ENCODE measurements around the gene JMJD4.

DNA sequence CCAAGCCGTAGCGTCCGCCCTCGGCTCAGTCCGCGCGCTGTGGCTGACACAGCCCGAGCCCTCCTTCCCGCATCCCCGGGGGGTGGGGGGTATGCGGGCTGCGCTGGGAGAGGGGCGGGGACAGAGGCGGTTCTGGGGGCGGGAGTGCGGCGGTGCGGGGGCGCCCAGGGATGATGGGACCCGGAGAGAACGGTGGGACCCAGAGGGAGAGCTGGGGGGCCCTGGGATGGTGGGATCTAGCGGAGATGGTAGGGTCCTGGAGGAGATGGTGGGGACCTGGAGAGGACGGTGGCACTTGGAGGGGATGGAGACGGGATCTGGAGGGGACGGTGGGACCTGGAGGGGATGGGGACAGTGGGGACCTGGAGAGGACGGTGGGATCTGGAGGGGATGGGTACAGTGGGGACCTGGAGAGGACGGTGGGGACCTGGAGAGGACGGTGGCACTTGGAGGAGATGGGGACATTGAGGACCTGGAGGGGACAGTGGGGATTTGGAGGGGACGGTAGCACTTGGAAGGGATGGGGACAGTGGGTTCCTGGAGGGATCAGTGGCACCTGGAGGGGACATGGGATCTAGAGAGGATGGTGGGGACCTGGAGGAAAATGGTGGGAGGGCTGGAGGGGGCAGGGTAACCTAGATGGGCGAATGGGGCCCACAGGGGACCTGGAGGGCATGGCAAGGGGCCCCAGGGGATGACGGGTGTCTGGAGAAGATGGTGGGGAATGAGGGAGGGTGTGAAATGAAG lies 610 bp upstream of the JMJD4 start:
- TF ChIP-seq EZH2phosphoT487 (IDR thresholded peaks at IDR 0.05; ENCODE audit: borderline replicate concordance, low read length) = no peak
- TF ChIP-seq, protein P1, sequence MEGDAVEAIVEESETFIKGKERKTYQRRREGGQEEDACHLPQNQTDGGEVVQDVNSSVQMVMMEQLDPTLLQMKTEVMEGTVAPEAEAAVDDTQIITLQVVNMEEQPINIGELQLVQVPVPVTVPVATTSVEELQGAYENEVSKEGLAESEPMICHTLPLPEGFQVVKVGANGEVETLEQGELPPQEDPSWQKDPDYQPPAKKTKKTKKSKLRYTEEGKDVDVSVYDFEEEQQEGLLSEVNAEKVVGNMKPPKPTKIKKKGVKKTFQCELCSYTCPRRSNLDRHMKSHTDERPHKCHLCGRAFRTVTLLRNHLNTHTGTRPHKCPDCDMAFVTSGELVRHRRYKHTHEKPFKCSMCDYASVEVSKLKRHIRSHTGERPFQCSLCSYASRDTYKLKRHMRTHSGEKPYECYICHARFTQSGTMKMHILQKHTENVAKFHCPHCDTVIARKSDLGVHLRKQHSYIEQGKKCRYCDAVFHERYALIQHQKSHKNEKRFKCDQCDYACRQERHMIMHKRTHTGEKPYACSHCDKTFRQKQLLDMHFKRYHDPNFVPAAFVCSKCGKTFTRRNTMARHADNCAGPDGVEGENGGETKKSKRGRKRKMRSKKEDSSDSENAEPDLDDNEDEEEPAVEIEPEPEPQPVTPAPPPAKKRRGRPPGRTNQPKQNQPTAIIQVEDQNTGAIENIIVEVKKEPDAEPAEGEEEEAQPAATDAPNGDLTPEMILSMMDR (IDR thresholded peaks at IDR 0.05; ENCODE audit: low read depth, low read length, poor library complexity, severe bottlenecking) = no peak

Data from DOHH2 (cell line).